GM19372 (cell line): Measurements from ENCODE around the gene CHST1.

Experiments used
- ATAC-seq: cut with Tn5 transposase; IDR thresholded peaks from one replicate; pipeline ENCODE4 v1.9.1; 2021; ENCODE audit warnings: mild to moderate bottlenecking, low read depth, moderate library complexity; ENCODE audit not compliant: unreplicated experiment

CHST1 gene, protein sequence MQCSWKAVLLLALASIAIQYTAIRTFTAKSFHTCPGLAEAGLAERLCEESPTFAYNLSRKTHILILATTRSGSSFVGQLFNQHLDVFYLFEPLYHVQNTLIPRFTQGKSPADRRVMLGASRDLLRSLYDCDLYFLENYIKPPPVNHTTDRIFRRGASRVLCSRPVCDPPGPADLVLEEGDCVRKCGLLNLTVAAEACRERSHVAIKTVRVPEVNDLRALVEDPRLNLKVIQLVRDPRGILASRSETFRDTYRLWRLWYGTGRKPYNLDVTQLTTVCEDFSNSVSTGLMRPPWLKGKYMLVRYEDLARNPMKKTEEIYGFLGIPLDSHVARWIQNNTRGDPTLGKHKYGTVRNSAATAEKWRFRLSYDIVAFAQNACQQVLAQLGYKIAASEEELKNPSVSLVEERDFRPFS

GRCh38 chr11:45665206-45665932, at the start of gene CHST1:
TSS of gene CHST1 (minus strand) at chr11:45665622. CDS start at chr11:45650923, 14,699 bp downstream.
- ATAC-seq = no peak

DNA sequence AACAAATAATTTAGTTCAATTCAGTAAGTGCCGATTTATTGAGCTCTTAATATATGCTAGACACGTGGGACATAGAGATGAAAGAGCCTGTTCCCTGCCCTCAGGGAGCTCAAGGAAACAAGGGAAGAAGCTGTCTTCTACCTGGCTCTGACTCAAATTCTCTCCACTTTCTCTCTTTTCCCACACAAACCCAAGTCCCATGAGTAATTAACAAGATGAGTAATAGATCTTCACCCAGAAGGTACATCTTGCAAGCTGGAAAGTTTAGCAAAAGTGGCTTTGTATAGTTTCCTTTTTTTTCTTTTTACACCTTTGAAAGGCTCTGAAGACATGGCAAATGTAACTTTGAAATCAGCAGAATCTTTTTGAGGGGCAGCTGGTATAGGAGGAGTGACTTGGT, 48.2 kb upstream of the CHST1 start:
- no peak for ATAC-seq

GRCh38 chr11:45710561-45710960, 45.1 kb upstream of the CHST1 start:
- no peak for ATAC-seq

DNA sequence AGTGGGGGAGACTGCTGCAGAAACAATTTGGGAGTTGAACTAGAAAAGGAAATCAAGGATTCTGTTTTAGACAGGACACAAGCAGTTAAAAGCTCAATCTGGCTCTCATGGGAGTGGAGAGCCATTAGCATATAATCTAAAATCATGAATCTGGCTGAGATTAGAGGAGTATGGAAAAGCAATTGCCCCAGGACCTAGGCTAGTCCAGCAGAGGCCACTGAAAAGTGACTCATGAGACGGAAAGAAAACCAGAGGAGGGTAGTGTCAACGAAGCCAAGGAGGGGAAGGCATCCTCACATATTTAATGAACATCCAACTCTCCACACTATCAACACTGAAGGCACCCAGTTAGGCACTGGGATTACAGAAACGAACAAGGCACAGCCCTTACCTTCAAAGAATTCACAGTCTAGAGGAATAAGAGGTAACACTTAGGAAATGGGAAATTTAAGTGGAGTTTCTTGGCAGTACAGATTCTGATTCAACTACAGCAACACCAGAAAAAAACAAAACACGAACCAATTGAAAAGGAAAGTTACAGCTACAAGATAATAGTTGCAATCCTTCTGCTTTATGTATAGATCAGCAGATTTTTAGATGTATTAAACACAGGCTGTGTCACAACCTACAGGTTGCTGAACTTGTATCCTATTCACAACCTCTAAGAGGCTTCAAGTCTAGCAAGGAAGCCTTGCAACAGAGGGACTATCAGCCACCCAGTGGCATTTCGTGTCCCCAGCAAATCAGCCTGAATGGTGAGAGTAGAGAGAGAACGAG, 43.7 kb upstream of the CHST1 start:
- no peak for ATAC-seq

- ATAC-seq = no peak
These were observed 39.2 kb upstream of the CHST1 start for GRCh38 chr11:45704635-45705034.

GRCh38 chr11:45704133-45704532, 38.7 kb upstream of the CHST1 start:
- ATAC-seq = no peak

- ATAC-seq = no peak
These were observed 37.1 kb upstream of the CHST1 start for GRCh38 chr11:45702511-45702910.

- ATAC-seq = no peak
These were observed 33.5 kb upstream of the CHST1 start for GRCh38 chr11:45698777-45699497.

GRCh38 chr11:45692808-45693453, 27.5 kb upstream of the CHST1 start:
- no peak for ATAC-seq

DNA sequence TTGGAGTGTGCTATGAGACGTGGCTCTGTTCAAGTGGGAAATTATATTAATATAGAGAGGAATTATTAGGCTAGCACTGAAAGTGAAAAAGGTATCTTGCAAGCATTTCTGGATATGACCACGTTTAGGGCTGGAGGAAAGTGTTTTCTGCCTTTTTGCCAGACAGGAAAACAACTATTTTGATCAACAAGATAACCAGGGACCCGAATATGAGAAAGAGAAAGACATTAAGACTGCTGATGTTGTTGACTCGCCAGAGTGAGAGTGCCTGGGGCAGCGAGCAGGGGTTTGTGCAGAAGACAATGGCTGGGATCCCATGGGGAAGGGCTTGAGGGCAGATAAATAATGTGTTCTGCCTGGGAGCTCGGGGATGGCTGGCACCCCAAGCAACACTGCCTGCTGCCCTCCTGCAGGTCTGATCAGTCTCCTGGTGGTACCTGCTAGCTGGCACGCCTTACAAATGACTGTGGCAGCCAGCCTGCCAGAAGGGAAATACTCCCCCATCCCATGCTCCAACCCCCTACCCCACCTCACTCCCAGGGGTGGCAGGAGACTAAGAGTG, 23.1 kb upstream of the CHST1 start:
- ATAC-seq = no peak

GRCh38 chr11:45687836-45688235, 22.4 kb upstream of the CHST1 start:
- no peak for ATAC-seq

- ATAC-seq = no peak
These were observed 20.6 kb upstream of the CHST1 start for GRCh38 chr11:45685964-45686537.

- ATAC-seq = no peak
These were observed 19.0 kb upstream of the CHST1 start for GRCh38 chr11:45684440-45684839.

DNA sequence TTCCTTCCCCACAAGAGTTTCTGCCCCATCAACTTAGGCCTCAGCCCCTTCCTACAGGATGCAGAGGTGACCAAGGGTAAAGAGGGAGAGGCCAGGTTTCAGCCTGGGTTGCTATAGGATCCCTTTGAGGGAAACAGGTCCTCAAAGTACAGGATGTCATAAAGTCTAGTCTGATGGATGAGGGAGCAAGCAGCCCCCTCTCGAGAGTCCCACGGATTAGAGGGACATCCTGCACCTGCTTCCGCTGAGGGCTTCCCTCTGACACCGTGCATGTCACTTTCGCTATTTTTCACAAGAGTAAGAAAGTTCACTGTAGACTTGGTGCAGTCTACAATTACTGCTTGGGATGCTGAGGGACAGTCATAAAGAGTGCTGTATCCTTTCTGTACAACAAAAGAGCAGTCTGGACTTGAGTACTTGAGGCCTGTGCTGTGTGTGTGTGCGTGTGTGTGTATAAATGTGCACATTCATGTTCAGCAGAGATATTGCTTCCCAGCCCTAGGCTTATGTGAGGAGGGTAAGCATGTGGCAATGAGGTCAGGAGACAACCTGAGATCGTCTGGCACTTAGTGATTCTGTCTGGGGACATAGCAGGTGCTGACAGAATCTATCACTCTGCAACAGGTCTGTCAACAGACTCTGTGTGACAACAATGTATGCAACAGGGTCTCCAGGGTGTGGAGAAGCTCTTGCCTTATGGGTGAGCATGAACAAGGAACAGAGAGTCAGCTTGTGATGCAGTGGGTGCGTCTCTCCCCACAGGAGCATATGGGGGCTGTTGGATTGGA, 18.0 kb upstream of the CHST1 start:
- no peak for ATAC-seq

- no peak for ATAC-seq
These were observed 14.4 kb upstream of the CHST1 start for GRCh38 chr11:45679806-45680205.

DNA sequence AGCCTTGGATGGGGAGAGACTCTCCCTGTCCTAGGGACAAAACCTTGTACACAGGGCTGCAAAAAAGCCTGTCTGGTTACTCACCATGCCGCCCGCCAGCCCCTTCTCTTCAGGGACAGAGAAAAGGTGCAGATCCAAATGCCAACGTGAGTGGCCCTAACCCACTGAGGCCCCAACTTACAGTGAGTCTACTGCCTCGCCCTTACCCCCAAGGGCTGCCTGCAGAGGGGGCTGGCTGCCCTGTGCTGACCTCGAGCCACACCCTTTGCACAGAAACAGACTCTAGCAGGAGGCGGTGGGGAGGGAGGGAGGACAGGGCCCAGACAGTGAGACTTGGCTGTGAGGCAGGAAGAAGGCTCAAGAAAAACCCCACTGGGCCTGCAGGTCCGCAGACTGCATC, 13.6 kb upstream of the CHST1 start:
- no peak for ATAC-seq

DNA sequence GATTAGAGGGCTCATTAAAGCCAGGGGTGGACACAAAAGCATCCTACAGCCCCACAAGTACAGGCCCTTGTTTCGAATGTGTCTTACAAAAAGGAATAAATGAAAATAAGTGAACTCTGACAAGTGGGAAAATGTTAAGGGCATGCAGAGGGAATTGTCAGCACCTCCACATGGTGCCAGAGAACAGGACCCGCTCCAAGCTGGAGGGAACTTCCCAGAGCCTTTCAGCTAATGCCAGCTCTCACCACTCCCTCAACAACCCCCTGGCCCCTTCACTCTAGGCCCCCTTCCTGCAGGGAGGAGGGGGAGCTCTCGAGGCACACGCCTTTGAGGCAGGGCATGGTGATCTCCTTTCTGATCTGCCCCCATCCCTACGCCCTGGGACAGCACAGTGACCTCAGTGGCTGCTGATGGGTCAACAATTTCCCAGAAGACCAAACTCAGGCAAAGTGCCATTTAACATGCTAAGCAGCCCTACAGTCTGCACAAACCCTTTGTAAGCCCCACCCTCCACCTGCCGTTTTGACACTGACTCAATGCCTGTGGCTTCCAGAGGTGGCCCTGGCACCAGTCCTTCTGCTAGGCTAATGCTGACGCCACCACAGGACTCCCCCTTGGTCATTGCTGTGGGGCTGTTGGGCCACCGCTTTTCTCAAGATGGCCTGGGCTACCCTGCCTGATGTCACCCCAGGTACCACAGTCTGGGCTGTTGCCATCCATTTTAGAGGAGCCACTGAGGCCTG, 12.5 kb upstream of the CHST1 start:
- no peak for ATAC-seq

- ATAC-seq = no peak
These were observed 11.2 kb upstream of the CHST1 start for GRCh38 chr11:45676522-45677095.
